SK-N-SH treated with all-trans-retinoic acid at 6 μM for 48 hours (cell line): ENCODE data around the gene EFCAB7.
"Not testable (repeated sequence)": the region's sequence is repeated elsewhere in the genome, so short reads cannot be mapped to it uniquely, and the experiment has no call there.

Source experiments
- ATAC-seq: fragments of 200-7000 bp; cut with Tn5 transposase; 3 replicates; pipeline ENCODE4 v1.9.1; 2020; ENCODE audit warnings: mild to moderate bottlenecking, moderate library complexity
- ARNTL ChIP-seq: fragments of 450-650 bp; formaldehyde crosslinking; IDR thresholded peaks from 2 replicates; pipeline ENCODE4 v1.5.0; 2020; ENCODE audit warnings: low read depth, mild to moderate bottlenecking, moderate library complexity, borderline replicate concordance
- BACH2 ChIP-seq: fragments of 250-450 bp; sonication (Bioruptor Pico); IDR thresholded peaks from 2 replicates; pipeline ENCODE4 v1.9.0; 2021; ENCODE audit warnings: mild to moderate bottlenecking, borderline replicate concordance
- CSDC2 ChIP-seq: fragments of 250-450 bp; sonication (Bioruptor Pico); IDR thresholded peaks from 2 replicates; pipeline ENCODE4 v1.5.0; 2020; ENCODE audit warnings: mild to moderate bottlenecking, moderate library complexity
- GLIS3 ChIP-seq: fragments of 250-450 bp; sonication (Bioruptor Pico); IDR thresholded peaks from 2 replicates; pipeline ENCODE4 v1.5.0; 2020; ENCODE audit warnings: mild to moderate bottlenecking, moderate library complexity
- ISL1 ChIP-seq: fragments of 250-450 bp; sonication (Bioruptor Pico); IDR thresholded peaks from 2 replicates; pipeline ENCODE4 v2.1.2; 2022; ENCODE audit warnings: mild to moderate bottlenecking, moderate library complexity
- OSR1 ChIP-seq: fragments of 250-450 bp; sonication (Bioruptor Pico); IDR thresholded peaks from 2 replicates; pipeline ENCODE4 v1.8.0; 2022; ENCODE audit warnings: moderate library complexity, mild to moderate bottlenecking, inconsistent platforms
- PATZ1 ChIP-seq: fragments of 250-450 bp; sonication (Bioruptor Pico); IDR thresholded peaks from 2 replicates; pipeline ENCODE4 v1.8.0; 2020; ENCODE audit warnings: mild to moderate bottlenecking, moderate library complexity, borderline replicate concordance
- RARB ChIP-seq: fragments of 250-450 bp; sonication (Bioruptor Pico); IDR thresholded peaks from 2 replicates; pipeline ENCODE4 v1.8.0; 2021; ENCODE audit warnings: mild to moderate bottlenecking, moderate library complexity
- SNAI2 ChIP-seq: fragments of 250-450 bp; sonication (Bioruptor Pico); IDR thresholded peaks from 2 replicates; pipeline ENCODE4 v1.5.0; 2020; ENCODE audit warnings: mild to moderate bottlenecking, moderate library complexity
- TCF4 ChIP-seq: fragments of 250-450 bp; sonication (Bioruptor Pico); IDR thresholded peaks from 2 replicates; pipeline ENCODE4 v1.8.0; 2021; ENCODE audit warnings: mild to moderate bottlenecking, moderate library complexity, borderline replicate concordance
- TOX ChIP-seq: fragments of 250-450 bp; sonication (Bioruptor Pico); IDR thresholded peaks from 2 replicates; pipeline ENCODE4 v1.8.0; 2021; ENCODE audit warnings: mild to moderate bottlenecking, moderate library complexity, borderline replicate concordance
- TSHZ2 ChIP-seq: fragments of 250-450 bp; sonication (Bioruptor Pico); IDR thresholded peaks from 2 replicates; pipeline ENCODE4 v1.5.0; 2020; ENCODE audit warnings: mild to moderate bottlenecking, moderate library complexity
- ZFP30 ChIP-seq: fragments of 450-650 bp; formaldehyde crosslinking; IDR thresholded peaks from 2 replicates; pipeline ENCODE4 v1.5.0; 2022; ENCODE audit warnings: mild to moderate bottlenecking, moderate library complexity
- ZNF565 ChIP-seq: fragments of 450-650 bp; formaldehyde crosslinking; conservative IDR thresholded peaks from 2 replicates; pipeline ENCODE4 v1.5.0; 2020; ENCODE audit warnings: low read depth, mild to moderate bottlenecking, moderate library complexity
- ZNF70 ChIP-seq: fragments of 450-650 bp; formaldehyde crosslinking; IDR thresholded peaks from 2 replicates; pipeline ENCODE4 v1.5.0; 2020; ENCODE audit warnings: mild to moderate bottlenecking, moderate library complexity

EFCAB7 gene

GRCh38 chr1:63569640-63570316 lies 46.5 kb downstream of the EFCAB7 start (continued):
- TF ChIP-seq PATZ1: no peak
- TF ChIP-seq, all 23 proteins: peak for 0

GRCh38 chr1:63572686-63573085 lies 49.4 kb downstream of the EFCAB7 start:
- ATAC-seq: not testable (repeated sequence)

- not testable (repeated sequence) for ATAC-seq
Observed at GRCh38 chr1:63574203-63574796, 51.0 kb downstream of the EFCAB7 start.

GRCh38 chr1:63575340-63575826 lies 52.1 kb downstream of the EFCAB7 start:
- peak; percentile 55 for ATAC-seq
- TF ChIP-seq ZNF70 (CRISPR knock-in tag): no peak
- TF ChIP-seq TCF4 (CRISPR knock-in tag): no peak
- no peak for TF ChIP-seq ZFP30 (CRISPR knock-in tag)
- TF ChIP-seq CSDC2 (CRISPR knock-in tag): no peak
- TF ChIP-seq, all 23 proteins: peak for 0

- ATAC-seq: not testable (repeated sequence)
Observed at GRCh38 chr1:63586326-63586725, 63.0 kb downstream of the EFCAB7 start.

- TF ChIP-seq ZNF565 (CRISPR knock-in tag) (no peak), TSHZ2 (CRISPR knock-in tag) (no peak), PATZ1 (no peak), OSR1 (CRISPR knock-in tag) (no peak), ZFP30 (CRISPR knock-in tag) (no peak), RARB (no peak), ZNF70 (CRISPR knock-in tag) (no peak), ARNTL (no peak), SNAI2 (CRISPR knock-in tag) (no peak), GLIS3 (CRISPR knock-in tag) (no peak), TOX (CRISPR knock-in tag) (no peak)
- ATAC-seq: no peak
Observed at GRCh38 chr1:63590166-63590560, 66.8 kb downstream of the EFCAB7 start.

GRCh38 chr1:63592536-63593302 lies 69.4 kb downstream of the EFCAB7 start:
- TF ChIP-seq ISL1 (CRISPR knock-in tag): no peak
- no peak for TF ChIP-seq OSR1 (CRISPR knock-in tag)
- no peak for TF ChIP-seq TCF4 (CRISPR knock-in tag)
- no peak for TF ChIP-seq BACH2 (CRISPR knock-in tag)
- no peak for ATAC-seq
